ENCODE results near the gene TMEM266.
"Not testable (repeated sequence)": the region's sequence is repeated elsewhere in the genome, so short reads cannot be mapped to it uniquely, and the experiment has no call there.

Gene TMEM266, protein sequence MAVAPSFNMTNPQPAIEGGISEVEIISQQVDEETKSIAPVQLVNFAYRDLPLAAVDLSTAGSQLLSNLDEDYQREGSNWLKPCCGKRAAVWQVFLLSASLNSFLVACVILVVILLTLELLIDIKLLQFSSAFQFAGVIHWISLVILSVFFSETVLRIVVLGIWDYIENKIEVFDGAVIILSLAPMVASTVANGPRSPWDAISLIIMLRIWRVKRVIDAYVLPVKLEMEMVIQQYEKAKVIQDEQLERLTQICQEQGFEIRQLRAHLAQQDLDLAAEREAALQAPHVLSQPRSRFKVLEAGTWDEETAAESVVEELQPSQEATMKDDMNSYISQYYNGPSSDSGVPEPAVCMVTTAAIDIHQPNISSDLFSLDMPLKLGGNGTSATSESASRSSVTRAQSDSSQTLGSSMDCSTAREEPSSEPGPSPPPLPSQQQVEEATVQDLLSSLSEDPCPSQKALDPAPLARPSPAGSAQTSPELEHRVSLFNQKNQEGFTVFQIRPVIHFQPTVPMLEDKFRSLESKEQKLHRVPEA

DNA sequence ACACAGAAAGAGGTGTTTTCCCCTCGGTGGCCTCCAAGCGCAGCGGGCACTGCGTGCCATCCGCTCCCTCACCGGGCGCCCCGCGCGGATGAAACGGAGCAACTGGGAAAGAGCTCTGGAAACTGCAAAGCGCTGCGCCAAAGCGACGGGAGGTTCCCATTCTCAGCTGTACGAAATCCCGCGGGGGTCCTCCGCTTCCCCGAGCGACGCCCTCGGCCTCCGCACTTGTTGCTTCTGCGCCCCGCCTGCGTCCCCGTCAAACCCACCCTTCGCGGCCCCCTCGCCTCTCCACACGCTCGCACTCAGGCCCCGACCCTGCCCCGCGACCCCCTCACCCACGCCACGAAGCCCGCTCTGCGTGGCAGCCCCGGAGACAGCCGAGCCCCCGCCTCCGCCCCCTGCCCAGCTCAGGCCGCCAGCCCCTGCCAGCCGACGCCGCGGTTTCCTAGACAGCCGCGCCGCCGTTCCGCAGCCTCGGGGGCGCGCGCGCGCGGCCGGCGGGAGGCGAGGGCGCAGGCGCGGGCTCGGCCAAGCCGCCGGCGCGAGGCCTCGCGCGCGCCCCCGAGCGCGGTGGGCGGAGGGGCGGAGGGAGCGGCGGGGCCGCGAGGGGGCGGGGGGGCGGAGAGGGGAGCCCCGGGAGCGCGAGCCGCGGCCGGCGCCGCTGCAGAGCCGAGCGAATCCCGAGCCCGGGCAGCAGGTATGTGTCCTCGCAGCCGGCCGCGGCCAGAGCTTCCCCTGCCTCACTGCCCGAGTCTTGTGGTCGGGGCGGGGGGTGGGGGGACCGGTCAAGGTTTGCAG, at the start of gene TMEM266:
TMEM266 (plus strand) TSS at position 666 of the 798 bp plus-strand sequence. CDS start 74,279 bp downstream, outside the sequence.
- no peak for DNase-seq

DNA sequence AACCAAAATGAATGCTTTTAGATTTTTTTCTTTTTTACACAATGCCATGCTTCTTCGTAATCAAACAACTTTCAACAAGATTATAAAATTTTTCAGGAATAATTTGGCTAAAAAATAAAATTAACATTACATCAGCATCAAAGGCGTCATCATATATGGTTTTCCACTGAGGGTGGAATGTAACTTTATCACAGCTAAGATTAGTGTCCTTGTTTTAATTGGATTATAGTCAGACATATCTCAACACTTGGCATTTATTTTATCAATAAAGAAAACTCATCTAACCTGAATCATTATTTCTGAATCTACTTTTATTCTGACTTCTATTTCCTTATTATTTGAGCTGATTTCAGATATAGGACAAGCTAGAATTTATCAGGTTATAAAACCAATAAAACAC, 49.2 kb upstream of the TMEM266 start:
- DNase-seq, result no peak

DNA sequence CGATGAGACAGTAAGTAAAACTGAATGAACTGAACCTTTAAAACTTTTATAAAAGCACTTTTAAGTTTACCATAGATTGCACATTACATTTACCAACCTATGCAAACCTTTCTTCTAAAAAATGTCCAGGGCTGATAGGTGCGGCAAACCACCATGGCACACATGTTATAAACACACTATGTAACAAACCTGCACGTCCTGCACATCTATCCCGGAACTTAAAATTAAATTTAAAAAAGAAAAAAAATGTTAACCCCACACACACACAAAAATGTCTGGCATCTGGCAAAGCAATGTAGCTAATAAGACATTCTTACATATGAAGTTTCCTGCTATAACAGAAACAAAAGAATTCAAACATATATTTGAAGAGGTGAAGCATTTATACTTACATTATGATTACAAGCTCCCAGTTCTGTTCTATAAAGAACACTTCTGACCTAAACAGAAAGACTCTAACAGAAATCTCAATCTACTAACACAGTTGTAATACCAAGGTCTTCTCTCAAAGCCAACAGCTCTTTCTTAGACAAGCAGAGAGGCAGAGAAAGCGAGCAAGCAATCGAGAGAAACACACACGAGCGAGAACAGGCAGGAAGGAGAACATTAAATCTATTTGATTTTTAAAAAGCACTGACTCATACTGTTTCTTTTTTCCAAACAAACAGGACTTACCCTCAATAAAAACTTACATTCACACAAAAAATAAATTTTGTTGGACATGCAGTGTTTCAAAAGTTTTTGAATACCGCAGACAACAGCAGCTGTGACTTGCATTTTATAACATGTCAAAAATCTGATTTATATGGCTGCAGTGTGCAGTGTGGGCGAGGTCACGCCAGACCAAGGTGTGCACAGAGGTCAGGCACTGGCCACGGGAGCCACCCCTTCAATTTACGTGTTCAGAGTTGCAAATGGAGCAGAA, 47.9 kb upstream of the TMEM266 start, which contains the start of gene NRG4:
NRG4 (minus strand) TSS at position 798 of the 925 bp plus-strand sequence. CDS start 1,194 bp downstream, outside the sequence.
- DNase-seq, result no peak

DNA sequence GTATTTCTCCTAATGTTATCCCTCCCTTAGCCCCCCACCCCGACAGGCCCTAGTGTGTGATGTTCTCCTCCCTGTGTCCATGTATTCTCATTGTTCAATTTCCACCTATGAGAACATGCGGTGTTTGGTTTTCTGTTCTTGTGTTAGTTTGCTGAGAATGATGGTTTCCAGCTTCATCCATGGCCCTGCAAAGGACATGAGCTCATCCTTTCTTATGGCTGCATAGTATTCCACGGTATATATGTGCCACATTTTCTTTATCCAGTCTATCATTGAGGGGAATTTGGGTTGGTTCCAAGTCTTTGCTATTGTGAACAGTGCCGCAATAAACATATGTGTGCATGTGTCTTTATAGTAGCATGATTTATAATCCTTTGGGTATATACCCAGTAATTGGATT, 46.3 kb upstream of the TMEM266 start:
- DNase-seq, result not testable (repeated sequence)

DNA sequence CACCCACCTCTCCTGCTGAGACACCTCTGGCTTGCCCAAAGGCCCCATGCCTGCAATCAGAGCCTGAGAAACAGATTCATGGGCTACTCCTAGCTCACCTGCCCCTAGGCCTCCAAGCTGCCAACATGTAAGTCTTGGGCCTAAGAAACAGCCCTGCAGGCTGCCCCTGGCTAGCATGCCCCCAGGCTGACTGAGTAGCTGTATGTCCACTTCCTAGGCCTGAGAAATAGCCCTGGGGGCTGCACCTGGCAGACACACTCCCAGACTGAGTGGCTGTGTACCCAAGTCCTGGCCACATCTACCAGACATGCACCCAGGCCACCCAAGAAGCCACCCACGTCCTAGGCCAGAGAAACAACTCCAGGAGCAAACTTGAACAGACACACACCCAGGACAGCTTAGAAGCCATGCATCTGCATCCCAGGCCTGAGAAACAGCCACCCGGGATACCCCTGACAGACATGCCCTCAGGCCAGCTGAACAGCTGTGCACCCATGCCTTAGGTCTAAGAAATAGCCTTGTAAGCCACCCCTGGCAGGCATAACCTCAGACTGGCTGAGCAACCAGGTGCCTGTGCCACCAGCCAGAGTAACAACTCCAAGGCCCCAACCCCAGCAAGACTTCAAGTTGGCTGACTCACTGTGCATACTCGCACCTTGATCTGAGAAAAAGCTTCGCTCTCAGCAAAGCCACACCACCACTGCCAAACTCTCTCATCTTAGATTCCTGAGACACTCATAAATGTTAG, 35.6 kb upstream of the TMEM266 start:
- no peak for DNase-seq

DNA sequence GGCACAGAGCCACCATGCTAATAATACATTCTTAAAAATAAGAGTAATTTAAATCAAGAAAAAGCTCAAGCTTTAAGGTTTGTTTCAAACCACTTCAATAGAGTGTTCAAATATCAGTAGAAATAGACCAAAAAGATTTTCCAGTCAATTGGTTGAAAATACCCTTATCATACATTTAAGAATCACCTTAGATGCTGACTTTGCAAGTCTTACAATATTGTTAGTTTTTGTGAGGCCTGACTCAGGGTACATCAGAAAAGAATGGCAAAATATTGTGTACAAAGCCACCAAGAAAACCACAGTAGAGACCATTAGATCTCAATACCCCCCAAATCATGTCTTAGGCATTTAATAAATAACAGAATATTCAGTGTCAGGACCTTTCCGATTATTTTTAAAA, 27.7 kb upstream of the TMEM266 start:
- no peak for DNase-seq

DNA sequence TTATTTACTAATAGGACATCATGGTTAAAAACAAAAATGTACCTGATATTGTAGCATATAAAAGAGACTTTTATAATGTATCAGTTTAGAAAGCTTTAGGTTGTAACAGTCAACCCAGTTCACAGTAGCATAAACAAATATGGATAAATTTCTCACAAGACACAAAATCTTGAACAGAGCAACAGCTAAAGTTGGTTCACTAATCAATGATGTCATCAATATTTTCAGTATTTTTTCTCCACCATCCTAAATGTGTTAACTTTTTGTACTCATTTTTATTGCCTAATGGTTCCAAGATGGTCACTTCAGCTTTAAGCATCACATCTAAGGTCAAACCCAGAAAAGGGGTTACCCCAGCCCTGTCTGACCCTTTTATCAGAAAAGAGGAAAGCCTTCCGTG, 26.3 kb upstream of the TMEM266 start:
- no peak for DNase-seq

DNA sequence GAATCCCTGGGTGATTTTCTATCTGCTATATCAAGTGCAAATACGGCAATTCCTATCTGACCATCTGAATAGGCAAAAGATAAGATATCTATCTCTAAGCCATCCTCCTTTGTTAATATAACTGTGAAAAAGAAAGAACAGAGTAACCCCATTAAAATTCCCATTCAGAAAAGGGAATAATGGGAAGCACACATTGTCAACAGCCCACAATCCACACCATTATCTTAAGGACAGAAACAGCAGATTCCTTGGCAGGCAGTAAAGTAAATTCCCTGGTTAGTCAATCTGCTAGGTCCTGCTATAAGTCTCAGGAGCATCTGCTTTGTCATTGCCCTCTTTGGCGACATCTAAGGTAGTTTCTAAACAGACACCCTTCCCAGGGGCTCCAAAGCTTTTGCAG, 25.7 kb upstream of the TMEM266 start:
- DNase-seq, result no peak

DNA sequence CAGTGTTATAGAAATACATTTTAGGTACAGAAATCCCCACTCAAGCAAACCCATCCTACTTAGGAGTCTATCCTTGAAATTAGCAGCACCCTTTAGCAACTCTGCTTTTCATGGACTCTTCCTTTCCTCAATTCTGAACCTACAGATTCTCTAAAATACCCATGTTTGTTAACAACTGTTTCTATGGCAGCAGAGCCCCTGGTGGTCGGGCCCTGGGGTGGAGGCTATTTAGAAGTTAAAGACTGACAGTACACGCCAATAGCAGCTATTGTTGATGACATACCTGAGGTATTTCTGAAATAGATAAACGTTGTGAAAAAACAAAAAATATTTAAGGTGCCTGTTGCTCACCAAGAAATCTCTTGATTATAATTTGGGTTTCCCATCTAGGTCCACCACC, 24.2 kb upstream of the TMEM266 start:
- DNase-seq, result no peak

DNA sequence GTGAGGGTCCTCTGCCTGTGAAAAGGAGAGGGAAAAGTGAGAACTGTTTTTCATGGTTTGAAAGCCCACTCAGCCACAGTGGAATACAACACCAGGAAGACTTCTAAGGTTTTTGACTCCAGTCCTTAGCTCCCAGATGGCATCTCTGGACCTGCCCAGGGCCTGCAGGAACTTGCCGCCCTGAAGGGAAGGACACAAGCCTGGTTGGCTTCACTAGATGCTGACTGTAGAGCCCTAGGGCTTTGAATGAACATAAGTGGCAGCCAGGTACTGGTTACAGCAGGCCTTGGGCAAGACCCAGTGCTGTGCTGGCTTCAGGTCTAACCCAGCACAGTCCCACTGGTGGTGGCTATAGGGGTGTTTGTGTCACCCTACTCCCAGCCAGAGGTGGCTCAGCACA, 21.3 kb upstream of the TMEM266 start:
- no peak for DNase-seq

DNA sequence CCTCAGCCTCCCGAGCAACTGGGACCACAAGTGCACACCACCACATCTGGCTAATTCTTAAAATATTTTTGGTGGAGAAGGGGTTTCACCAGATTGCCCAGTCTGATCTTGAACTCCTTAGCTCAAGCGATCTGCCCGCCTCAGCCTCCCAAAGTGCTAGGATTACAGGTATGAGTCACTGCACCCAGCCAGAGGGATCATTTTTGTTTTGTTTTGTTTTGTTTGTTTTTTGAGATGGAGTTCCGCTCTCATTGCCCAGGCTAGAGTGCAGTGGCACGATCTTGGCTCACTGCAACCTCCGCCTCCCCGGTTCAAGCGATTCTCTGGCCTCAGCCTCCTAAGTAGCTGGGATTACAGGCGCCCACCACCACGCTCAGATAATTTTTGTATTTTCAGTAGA, 5.6 kb upstream of the TMEM266 start:
- DNase-seq, result not testable (repeated sequence)

DNA sequence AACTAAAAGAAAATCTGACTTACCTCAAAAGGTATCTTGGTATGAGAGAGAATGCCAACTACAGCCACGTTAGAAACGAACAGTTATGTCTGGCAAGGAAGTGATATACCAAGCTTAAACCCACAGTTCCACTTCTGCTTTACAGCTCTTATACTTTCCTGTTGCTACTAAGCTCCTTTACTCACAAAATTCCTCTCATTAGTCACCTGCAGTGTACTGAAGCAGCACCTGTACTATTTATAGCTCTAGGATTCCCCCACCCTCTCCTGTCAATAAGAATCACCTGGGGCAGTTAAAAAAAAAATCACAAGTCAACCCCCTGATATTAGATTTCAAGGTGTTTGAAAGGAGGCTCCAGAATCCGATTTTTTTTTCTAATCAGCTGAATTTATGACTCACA, 2.9 kb upstream of the TMEM266 start:
- DNase-seq, result no peak

DNA sequence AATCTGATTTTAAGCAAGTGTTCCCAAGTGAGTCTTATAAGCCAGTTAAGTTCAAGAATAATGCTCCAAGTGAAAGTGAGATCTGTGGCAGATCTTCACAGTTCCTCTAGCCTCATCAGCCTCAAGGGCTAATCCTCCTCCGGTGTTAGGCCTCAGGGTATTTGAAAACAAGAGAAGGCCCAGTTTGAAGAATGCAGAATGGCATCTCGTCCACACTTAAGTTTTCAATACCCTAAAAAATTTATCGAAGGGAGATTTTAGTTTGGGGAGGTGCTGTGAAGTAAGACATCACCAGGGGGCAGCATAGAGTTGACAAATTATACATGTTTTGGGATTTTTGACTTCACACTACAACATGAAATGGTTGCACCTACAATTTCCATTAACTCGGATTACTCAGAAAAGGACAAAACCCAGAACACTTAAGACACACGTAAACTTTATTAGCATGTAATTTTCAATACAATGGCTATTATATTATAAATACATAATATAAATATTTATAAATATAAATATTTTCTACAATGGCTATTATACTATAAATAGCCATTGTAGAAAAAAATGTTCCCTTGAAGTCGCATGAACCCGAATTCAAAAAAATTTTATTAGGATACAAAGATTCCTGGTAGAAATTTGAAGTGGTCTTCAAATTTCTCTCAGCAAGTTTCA, 2.3 kb upstream of the TMEM266 start:
- DNase-seq, result no peak

DNA sequence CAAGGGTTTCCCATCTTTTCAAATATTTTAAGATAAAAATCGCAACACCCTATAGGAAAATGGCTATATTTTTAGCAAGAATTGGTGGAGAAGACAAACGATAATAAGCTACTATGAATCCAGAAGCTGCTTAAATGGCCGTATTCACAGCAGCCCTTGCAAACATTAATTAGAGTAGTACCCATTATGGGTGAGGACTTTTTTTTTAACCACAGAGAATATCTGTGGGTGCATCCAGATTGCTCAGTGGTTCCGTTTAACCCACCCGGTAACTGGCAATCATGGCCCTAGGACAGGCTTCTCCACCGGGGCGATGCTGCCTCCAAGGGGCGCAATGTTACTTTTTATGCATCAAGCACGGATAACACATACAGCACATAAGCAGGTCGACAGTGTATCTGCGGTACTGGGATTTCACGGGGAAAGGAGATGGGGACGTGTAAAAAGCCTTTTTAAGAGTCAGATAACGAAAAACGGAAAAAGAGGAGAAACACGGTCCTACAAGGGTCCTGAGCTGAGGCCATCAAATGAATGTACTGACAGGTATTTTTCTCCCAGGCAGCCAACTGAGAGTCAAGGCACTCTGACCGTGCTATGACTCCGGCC, 968 bp upstream of the TMEM266 start:
- DNase-seq, result no peak

DNA sequence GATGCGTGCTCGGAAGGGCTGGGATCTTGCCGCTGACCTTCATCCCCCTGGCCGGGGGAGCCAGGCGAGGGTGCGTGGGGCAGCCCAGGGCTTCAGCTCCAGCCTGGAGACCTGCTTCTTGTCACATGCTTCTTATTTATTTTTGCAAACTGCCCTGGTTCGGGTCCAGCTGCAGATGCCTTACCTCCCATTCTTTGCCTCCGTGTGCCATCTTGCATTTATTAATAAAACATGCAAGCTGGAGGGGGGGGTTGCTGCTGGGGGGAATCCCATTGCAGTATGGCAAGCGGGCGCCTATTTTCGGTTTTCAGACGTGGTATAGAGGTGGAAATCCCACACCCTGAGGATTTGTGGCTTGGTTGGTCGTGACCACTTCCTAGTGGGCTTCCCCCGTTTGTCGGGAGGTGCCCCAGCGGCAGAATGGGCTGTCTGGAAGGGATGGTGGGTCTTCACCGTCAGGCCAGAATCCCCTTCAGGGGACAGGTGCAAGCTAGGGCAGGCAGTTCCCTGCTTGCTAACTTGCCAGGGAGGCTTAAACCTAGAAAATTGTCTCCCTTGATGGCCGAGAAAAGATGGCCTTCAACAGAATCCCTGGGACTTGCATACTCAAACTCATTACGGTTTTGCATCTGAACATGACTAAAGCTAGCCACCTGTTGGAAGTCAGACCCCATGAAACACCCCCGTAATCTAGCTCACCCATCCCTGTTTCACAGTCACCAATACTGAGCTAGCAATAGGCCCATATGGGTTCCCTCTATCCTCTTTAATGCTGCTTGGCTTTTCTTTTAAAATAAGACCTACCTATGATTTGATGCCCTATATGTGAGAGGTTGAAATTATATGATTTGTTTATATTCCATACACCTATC, 569 bp downstream of the TMEM266 start:
- DNase-seq, result no peak

DNA sequence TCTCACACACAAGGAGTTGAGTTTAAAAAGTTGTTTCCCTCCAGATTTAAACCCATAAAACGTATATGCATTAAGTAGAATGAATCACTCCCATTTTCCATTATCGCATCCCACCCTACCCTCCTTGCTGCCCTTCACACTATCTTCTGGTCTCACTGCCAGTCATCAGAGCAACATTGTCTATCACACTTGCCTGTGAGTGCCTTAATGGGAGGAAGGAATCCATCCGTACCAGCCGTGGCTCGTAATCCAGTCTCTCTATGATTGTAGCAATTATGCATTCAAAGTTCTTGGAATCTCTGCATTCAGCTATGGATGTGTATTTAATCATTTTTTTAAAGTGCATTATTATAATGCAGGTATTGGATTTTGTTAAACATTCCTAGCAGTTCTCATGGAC, 1.9 kb downstream of the TMEM266 start:
- no peak for DNase-seq

DNA sequence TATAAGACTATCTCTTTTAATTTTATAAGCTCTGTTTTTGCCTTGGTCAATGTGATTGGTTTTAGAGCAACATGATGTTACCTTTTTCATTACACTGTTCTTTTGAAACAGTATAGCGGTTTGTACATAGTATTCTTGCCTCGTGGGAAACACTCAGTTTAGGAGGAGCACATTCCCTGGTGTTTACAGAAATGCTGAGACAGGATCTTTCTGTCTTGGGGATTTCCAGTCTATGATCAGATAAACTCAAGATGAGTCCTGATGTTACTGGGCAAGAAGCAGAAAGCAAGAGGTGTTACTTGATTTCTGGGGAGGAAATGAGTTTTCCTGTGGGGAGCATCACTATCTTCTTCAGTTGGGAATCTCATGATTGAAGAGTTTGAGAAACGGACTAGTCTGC, 2.5 kb downstream of the TMEM266 start:
- DNase-seq, result no peak

DNA sequence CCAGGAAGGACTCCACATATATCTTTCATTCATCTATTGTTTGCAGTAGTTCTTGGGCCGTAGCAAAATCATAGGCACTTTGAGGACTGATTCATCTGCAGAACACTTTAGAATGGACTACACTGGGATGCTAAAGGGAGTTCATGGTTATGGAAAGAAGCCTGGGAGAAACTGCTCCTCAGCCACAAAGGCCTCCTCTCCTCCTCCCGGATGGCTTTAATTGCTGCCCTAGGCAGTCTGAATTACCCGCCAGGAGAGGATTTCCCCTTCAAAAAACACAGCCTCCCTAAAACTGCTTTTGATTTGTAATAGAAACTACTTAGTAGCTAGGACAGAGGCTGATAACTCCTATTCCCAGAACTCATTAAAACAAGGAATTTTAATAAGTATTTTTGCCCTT, 4.6 kb downstream of the TMEM266 start:
- no peak for DNase-seq

DNA sequence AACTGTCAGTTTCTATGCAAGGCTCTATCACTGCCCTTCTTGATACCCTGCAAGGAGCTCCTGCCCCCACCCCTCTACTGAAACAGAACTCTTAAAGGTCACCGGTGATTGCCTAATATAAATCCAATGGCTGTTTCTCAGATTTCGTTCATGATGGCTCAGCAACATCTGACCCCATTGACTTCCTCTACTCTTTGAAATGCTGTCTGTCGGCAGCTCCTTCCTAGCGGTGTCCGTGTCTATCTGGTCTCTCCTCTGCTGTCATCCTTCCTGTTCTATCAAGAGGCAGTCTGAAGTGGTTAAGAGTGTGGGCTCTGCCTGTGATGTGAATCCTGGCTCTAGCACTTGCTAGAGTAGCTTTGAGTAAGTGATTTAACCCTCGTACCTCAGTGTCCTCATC, 5.5 kb downstream of the TMEM266 start:
- DNase-seq, result no peak

DNA sequence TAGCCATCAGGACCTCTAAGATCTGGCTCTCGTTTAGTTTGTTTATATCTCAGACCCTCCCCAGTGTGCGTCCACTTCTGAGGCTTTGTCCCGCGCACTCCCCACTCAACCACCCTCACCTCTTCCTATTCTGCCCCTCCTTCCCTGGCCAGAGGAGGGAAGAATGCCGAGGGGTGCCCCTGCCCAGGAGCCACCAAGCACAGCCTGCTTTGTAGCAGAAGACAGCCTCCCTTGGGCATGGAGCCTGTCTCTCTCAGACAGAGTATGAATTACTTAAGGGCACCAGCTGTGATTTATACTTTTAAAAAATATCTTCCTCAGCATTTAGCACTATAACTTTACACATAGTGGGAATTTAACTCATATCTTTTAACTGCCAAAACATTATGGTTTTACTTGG, 6.0 kb downstream of the TMEM266 start:
- no peak for DNase-seq
